Measurements from ENCODE around the gene GIPR.

GRCh38 chr19:45657520-45658167 lies 10.4 kb upstream of the GIPR start:
- TF ChIP-seq EZH2 (IDR thresholded peaks at IDR 0.05; ENCODE audit: insufficient read depth, poor library complexity, severe bottlenecking) (no peak), EZH2phosphoT487 (IDR thresholded peaks at IDR 0.05; ENCODE audit: insufficient read depth, low read depth) (no peak)

All from GM23248 (cell line).